Measurements from ENCODE around the gene SLFNL1.

SLFNL1 gene

GRCh38 chr1:40997096-40997495, 24.4 kb downstream of the SLFNL1 start:
- ChIA-PET POLR2A (no interaction called here), CTCF (no interaction called here)
- TF ChIP-seq FOXA1 (IDR thresholded peaks at IDR 0.05): no peak
- no peak for TF ChIP-seq FOXM1 (IDR thresholded peaks at IDR 0.05; ENCODE audit: borderline replicate concordance)
- TF ChIP-seq PKNOX1 (IDR thresholded peaks at IDR 0.05): no peak
- TF ChIP-seq LEF1 (IDR thresholded peaks at IDR 0.05; ENCODE audit: borderline replicate concordance): no peak
- TF ChIP-seq NFRKB (IDR thresholded peaks at IDR 0.05): no peak
- no peak for TF ChIP-seq SP1 (IDR thresholded peaks at IDR 0.05)
- no peak for TF ChIP-seq HDGF (IDR thresholded peaks at IDR 0.05; ENCODE audit: borderline replicate concordance)
- TF ChIP-seq SUZ12 (IDR thresholded peaks at IDR 0.05): no peak
- TF ChIP-seq FOXK2 (IDR thresholded peaks at IDR 0.05): no peak
- TF ChIP-seq BHLHE40 (IDR thresholded peaks at IDR 0.05; ENCODE audit: borderline replicate concordance): no peak
- no peak for TF ChIP-seq ZNF384 (IDR thresholded peaks at IDR 0.05)
- no peak for TF ChIP-seq L3MBTL2 (conservative IDR thresholded peaks at IDR 0.05)
- TF ChIP-seq ELF4 (IDR thresholded peaks at IDR 0.05): no peak
- TF ChIP-seq TARDBP (IDR thresholded peaks at IDR 0.05): no peak
- TF ChIP-seq ARNT (IDR thresholded peaks at IDR 0.05): no peak
- no peak for TF ChIP-seq CTBP1 (IDR thresholded peaks at IDR 0.05; ENCODE audit: borderline replicate concordance)
- no peak for DNase-seq (ENCODE audit: extremely low spot score)

- DNase-seq (ENCODE audit: extremely low spot score): no peak
- POLR2A ChIA-PET: interaction anchor here (0.8 kb wide), 1 partner anchor 9 kb away, joined by 3 read pairs; no protein-coding TSS in a partner anchor
- CTCF ChIA-PET: no interaction called here
- TF ChIP-seq L3MBTL2 (conservative IDR thresholded peaks at IDR 0.05): no peak
- no peak for TF ChIP-seq PKNOX1 (IDR thresholded peaks at IDR 0.05)
- TF ChIP-seq BHLHE40 (IDR thresholded peaks at IDR 0.05; ENCODE audit: borderline replicate concordance): no peak
- TF ChIP-seq FOXK2 (IDR thresholded peaks at IDR 0.05): no peak
- no peak for TF ChIP-seq SUZ12 (IDR thresholded peaks at IDR 0.05)
- no peak for TF ChIP-seq HDGF (IDR thresholded peaks at IDR 0.05; ENCODE audit: borderline replicate concordance)
- no peak for TF ChIP-seq SP1 (IDR thresholded peaks at IDR 0.05)
- no peak for TF ChIP-seq NFRKB (IDR thresholded peaks at IDR 0.05)
- no peak for TF ChIP-seq ELF4 (IDR thresholded peaks at IDR 0.05)
- TF ChIP-seq TARDBP (IDR thresholded peaks at IDR 0.05): no peak
- TF ChIP-seq ZNF384 (IDR thresholded peaks at IDR 0.05): no peak
- TF ChIP-seq LEF1 (IDR thresholded peaks at IDR 0.05; ENCODE audit: borderline replicate concordance): no peak
- TF ChIP-seq CTBP1 (IDR thresholded peaks at IDR 0.05; ENCODE audit: borderline replicate concordance): no peak
- TF ChIP-seq FOXM1 (IDR thresholded peaks at IDR 0.05; ENCODE audit: borderline replicate concordance): no peak
- TF ChIP-seq FOXA1 (IDR thresholded peaks at IDR 0.05): no peak
- TF ChIP-seq ARNT (IDR thresholded peaks at IDR 0.05): no peak
Observed at GRCh38 chr1:40989066-40989465, 32.5 kb downstream of the SLFNL1 start.

- ChIA-PET POLR2A (interaction anchor here (0.8 kb wide), 1 partner anchor 8 kb away, joined by 3 read pairs; no protein-coding TSS in a partner anchor), CTCF (no interaction called here)
- no peak for DNase-seq (ENCODE audit: extremely low spot score)
- TF ChIP-seq ARNT (IDR thresholded peaks at IDR 0.05) (no peak), FOXA1 (IDR thresholded peaks at IDR 0.05) (no peak), FOXM1 (IDR thresholded peaks at IDR 0.05; ENCODE audit: borderline replicate concordance) (no peak), FOXK2 (IDR thresholded peaks at IDR 0.05) (no peak), BHLHE40 (IDR thresholded peaks at IDR 0.05; ENCODE audit: borderline replicate concordance) (no peak), TARDBP (IDR thresholded peaks at IDR 0.05) (no peak), LEF1 (IDR thresholded peaks at IDR 0.05; ENCODE audit: borderline replicate concordance) (no peak), CTBP1 (IDR thresholded peaks at IDR 0.05; ENCODE audit: borderline replicate concordance) (no peak), NFRKB (IDR thresholded peaks at IDR 0.05) (no peak), SUZ12 (IDR thresholded peaks at IDR 0.05) (no peak), PKNOX1 (IDR thresholded peaks at IDR 0.05) (no peak), SP1 (IDR thresholded peaks at IDR 0.05) (no peak), ELF4 (IDR thresholded peaks at IDR 0.05) (no peak), L3MBTL2 (conservative IDR thresholded peaks at IDR 0.05) (no peak), ZNF384 (IDR thresholded peaks at IDR 0.05) (no peak), HDGF (IDR thresholded peaks at IDR 0.05; ENCODE audit: borderline replicate concordance) (no peak)
Observed at GRCh38 chr1:40988280-40988679, 33.2 kb downstream of the SLFNL1 start.

GRCh38 chr1:40987439-40988276, 33.9 kb downstream of the SLFNL1 start:
- ChIA-PET POLR2A (interaction anchor here (0.9 kb wide), 1 partner anchor 15 kb away, joined by 3 read pairs; no protein-coding TSS in a partner anchor), CTCF (no interaction called here)
- no peak for TF ChIP-seq BHLHE40 (IDR thresholded peaks at IDR 0.05; ENCODE audit: borderline replicate concordance)
- no peak for TF ChIP-seq TARDBP (IDR thresholded peaks at IDR 0.05)
- no peak for TF ChIP-seq SP1 (IDR thresholded peaks at IDR 0.05)
- TF ChIP-seq LEF1 (IDR thresholded peaks at IDR 0.05; ENCODE audit: borderline replicate concordance): no peak
- no peak for TF ChIP-seq L3MBTL2 (conservative IDR thresholded peaks at IDR 0.05)
- no peak for TF ChIP-seq ZNF384 (IDR thresholded peaks at IDR 0.05)
- TF ChIP-seq FOXA1 (IDR thresholded peaks at IDR 0.05): no peak
- no peak for TF ChIP-seq SUZ12 (IDR thresholded peaks at IDR 0.05)
- no peak for TF ChIP-seq FOXK2 (IDR thresholded peaks at IDR 0.05)
- no peak for TF ChIP-seq FOXM1 (IDR thresholded peaks at IDR 0.05; ENCODE audit: borderline replicate concordance)
- TF ChIP-seq PKNOX1 (IDR thresholded peaks at IDR 0.05): no peak
- no peak for DNase-seq (ENCODE audit: extremely low spot score)

GRCh38 chr1:40986956-40987355, 34.6 kb downstream of the SLFNL1 start:
- POLR2A ChIA-PET: interaction anchor here (0.9 kb wide), 1 partner anchor 16 kb away, joined by 3 read pairs; no protein-coding TSS in a partner anchor
- DNase-seq (ENCODE audit: extremely low spot score): no peak
- CTCF ChIA-PET: no interaction called here
- TF ChIP-seq PKNOX1 (IDR thresholded peaks at IDR 0.05): no peak
- no peak for TF ChIP-seq HDGF (IDR thresholded peaks at IDR 0.05; ENCODE audit: borderline replicate concordance)
- no peak for TF ChIP-seq FOXA1 (IDR thresholded peaks at IDR 0.05)
- no peak for TF ChIP-seq FOXK2 (IDR thresholded peaks at IDR 0.05)
- no peak for TF ChIP-seq NFRKB (IDR thresholded peaks at IDR 0.05)

All from HEK293T (cell line).